ENCODE results near the gene RTCB.

- TF ChIP-seq POLR2A (IDR thresholded peaks at IDR 0.05) (no peak), EP300 (IDR thresholded peaks at IDR 0.05) (no peak), POLR2AphosphoS5 (IDR thresholded peaks at IDR 0.05) (no peak)
- TF ChIP-seq, protein P1, sequence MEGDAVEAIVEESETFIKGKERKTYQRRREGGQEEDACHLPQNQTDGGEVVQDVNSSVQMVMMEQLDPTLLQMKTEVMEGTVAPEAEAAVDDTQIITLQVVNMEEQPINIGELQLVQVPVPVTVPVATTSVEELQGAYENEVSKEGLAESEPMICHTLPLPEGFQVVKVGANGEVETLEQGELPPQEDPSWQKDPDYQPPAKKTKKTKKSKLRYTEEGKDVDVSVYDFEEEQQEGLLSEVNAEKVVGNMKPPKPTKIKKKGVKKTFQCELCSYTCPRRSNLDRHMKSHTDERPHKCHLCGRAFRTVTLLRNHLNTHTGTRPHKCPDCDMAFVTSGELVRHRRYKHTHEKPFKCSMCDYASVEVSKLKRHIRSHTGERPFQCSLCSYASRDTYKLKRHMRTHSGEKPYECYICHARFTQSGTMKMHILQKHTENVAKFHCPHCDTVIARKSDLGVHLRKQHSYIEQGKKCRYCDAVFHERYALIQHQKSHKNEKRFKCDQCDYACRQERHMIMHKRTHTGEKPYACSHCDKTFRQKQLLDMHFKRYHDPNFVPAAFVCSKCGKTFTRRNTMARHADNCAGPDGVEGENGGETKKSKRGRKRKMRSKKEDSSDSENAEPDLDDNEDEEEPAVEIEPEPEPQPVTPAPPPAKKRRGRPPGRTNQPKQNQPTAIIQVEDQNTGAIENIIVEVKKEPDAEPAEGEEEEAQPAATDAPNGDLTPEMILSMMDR (IDR thresholded peaks at IDR 0.05): no peak
Measured at GRCh38 chr22:32342977-32343376, 69.1 kb downstream of the RTCB start.

Measured in gastroesophageal sphincter (tissue), 3 donors.